ENCODE data around the gene TUFM. TPM values are rescaled to one million over a fixed set of nuclear protein-coding genes. Genes with fewer than 3 reads are reported as not detected.
"Not testable (repeated sequence)": the region's sequence is repeated elsewhere in the genome, so short reads cannot be mapped to it uniquely, and the experiment has no call there.

The TUFM gene
- total RNA-seq, 2 experiments from 2014 or later: 105 to 125 TPM

DNA sequence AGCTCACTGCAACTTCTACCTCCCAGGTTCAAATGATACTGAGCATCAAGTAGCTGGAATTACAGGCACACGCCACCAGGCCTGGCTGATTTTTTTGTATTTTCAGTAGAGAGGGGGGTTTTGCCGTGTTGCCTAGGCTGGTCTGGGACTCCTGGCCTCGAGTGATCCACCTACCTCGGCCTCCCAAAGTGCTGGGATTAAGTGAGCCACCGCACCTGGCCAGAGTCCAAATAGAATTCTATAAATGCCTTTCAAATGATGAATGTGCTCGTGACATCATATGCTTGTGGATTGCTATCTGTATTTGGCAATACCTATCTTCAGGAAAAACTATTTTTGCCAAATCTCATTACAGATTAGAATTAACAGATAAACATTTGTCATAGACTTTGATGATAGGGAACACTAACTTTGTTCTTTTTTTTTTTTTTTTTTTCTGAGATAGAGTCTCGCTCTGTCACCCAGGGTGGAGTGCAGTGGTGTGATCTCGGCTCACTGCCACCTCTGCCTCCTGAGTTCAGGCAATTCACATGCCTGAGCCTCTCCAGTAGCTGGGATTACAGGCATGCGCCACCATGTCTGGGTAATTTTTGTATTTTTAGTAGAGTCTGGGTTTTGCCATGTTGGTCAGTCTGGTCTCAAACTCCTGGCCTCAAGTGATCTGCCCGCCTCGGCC, 38.6 kb downstream of the TUFM start:
- DNase-seq; H3K36me3 Mint-ChIP-seq (ENCODE audit: low read depth); CTCF ChIA-PET; H3K4me3 Mint-ChIP-seq; POLR2A ChIA-PET; H3K27me3 Mint-ChIP-seq; H3K9me3 Mint-ChIP-seq; H3K27ac Mint-ChIP-seq; H3K4me1 Mint-ChIP-seq: not testable (repeated sequence)

DNA sequence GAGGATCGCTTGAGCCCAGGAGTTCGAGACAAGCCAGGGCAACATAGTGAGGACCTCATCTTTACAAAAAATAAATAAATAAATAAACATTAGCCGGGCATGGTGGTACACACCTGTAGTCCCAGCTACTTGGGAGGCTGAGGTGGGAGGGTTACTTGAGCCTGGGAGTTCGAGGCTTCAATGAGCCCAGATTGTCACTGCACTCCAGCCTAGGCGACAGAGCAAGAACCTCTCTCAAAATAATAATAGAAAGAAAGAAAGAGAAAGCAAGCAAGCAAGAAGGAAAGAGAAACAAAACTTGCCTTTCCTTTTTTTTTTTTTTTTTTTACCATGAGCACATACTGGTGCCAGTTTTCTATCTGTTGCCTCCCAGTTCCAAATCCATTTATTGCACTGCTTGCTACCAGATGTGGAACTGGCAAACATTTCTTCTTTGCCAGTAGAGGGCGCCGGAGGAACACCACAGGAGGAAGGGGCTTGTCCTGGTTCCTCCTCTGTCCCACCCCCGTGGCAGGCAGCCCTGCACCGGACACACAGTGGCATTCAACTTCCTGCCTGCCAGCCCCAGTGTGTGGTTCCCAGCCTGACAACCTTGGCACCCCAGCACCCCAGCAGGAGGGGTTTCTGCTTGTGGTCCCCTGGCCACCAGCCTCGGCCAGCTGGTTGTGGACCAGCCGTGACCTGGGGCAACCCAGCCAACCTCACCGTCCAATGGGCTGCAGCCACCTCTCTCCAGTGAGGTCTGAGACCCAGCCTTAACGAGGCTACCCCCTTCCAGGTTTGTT, 43.7 kb downstream of the TUFM start:
- peak overlapping the region; percentile 61 for H3K4me3 Mint-ChIP-seq
- H3K27me3 Mint-ChIP-seq; H3K36me3 Mint-ChIP-seq (ENCODE audit: low read depth); H3K4me1 Mint-ChIP-seq; CTCF ChIA-PET; POLR2A ChIA-PET; H3K27ac Mint-ChIP-seq; H3K9me3 Mint-ChIP-seq: not testable (repeated sequence)
- DNase-seq: peak; percentile 87

Small RNA genes lying within 50 kb of the gene (microRNA-seq; reads per million reads assigned to microRNA genes)
- not detected for gene MIR4721 (ENCODE audit: borderline microRNAs expressed, borderline replicate concordance)

Other genes starting within 250 kb of the TUFM start
- gene SULT1A2, start 249.3 kb downstream of the TUFM start, total RNA-seq: under 1 TPM; 0.27 to 0.50 TPM
- gene SULT1A1, start 236.3 kb downstream of the TUFM start, total RNA-seq: 10 to 100 TPM; 11.1 to 11.3 TPM
- gene NPIPB8, start 208.3 kb downstream of the TUFM start, total RNA-seq: under 1 TPM in 1 of 2 experiments, not detected in 1; 0.44 TPM
- 100 to 1,000 TPM; 430 to 457 TPM for gene EIF3C, start 134.9 kb downstream of the TUFM start, total RNA-seq
- 1 to 10 TPM; 2.5 to 2.6 TPM for gene NPIPB9, start 94.6 kb downstream of the TUFM start, total RNA-seq
- gene ATXN2L, start 23.3 kb downstream of the TUFM start, total RNA-seq: 100 to 1,000 TPM; 257 to 265 TPM
- 10 to 100 TPM; 62.6 to 66.6 TPM for gene SH2B1, start 17.5 kb upstream of the TUFM start, total RNA-seq
- 1 to 10 TPM; 1.3 to 2.7 TPM for gene ATP2A1, start 32.1 kb upstream of the TUFM start, total RNA-seq
- 10 to 100 TPM; 16.8 to 21.1 TPM for gene RABEP2, start 78.9 kb upstream of the TUFM start, total RNA-seq
- gene CD19, start 85.6 kb upstream of the TUFM start, total RNA-seq: under 1 TPM in 1 of 2 experiments, not detected in 1; 0.12 TPM
- 100 to 1,000 TPM; 114 to 130 TPM for gene NFATC2IP, start 104.6 kb upstream of the TUFM start, total RNA-seq
- gene SPNS1, start 128.4 kb upstream of the TUFM start, total RNA-seq: 10 to 100 TPM; 24.8 to 26.1 TPM
- gene LAT, start 138.7 kb upstream of the TUFM start, total RNA-seq: 100 to 1,000 TPM; 365 to 379 TPM